ENCODE results near the gene PRDM16. TPM values are rescaled to one million over a fixed set of nuclear protein-coding genes. Genes with fewer than 3 reads are reported as not detected.

The PRDM16 gene
- total RNA-seq, 1 donor from 2014 or later: 5.6 TPM

DNA sequence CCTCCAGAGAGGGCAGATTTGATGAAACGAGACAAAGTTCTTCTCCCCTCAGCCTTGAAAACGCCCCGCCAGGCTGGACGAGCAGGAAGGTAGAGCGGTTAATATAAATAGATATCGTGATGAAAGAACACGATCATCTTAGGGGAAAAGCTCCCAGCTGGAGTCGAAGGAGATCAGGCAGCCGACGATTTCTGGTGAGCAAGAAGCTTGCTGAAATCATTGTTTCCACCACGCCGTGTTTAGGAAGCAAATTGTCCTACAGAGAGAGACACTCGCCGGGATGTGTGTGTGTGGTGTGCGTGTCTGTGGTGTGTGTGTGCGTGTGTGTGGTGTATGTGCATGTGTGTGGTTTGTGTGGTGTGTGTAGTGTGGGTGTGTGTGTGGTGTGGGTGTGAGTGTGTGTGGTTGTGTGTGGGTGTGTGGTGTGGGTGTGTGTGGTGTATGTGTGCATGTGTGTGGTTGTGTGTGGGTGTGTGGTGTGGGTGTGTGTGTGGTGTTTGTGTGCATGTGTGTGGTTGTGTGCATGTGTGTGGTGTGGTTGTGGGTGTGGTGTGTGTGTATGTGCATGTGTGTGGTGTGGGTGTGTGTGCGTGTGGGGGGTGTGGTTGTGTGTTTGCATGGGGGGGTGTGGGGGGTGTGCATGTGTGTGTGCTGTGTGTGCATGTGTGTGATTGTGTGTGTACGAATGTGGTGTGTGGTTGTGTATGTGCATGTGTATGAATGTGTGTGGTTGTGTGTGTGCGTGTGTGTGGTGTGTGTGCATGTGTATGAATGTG is 340.6 kb downstream of the PRDM16 start:
- Histone ChIP-seq H3K36me3 (ENCODE audit: control insufficient read depth, insufficient read depth, low read length) (no peaks in the 10 kb centered on the region), H3K4me3 (ENCODE audit: low read depth, low read length) (no peak overlapping the region), H3K27me3 (ENCODE audit: control insufficient read depth, insufficient read depth, low read length) (peaks cover 8% of the 10 kb centered on the region)
- no peak for DNase-seq (ENCODE audit: low read depth)
- TF ChIP-seq, protein P1, sequence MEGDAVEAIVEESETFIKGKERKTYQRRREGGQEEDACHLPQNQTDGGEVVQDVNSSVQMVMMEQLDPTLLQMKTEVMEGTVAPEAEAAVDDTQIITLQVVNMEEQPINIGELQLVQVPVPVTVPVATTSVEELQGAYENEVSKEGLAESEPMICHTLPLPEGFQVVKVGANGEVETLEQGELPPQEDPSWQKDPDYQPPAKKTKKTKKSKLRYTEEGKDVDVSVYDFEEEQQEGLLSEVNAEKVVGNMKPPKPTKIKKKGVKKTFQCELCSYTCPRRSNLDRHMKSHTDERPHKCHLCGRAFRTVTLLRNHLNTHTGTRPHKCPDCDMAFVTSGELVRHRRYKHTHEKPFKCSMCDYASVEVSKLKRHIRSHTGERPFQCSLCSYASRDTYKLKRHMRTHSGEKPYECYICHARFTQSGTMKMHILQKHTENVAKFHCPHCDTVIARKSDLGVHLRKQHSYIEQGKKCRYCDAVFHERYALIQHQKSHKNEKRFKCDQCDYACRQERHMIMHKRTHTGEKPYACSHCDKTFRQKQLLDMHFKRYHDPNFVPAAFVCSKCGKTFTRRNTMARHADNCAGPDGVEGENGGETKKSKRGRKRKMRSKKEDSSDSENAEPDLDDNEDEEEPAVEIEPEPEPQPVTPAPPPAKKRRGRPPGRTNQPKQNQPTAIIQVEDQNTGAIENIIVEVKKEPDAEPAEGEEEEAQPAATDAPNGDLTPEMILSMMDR (IDR thresholded peaks at IDR 0.05; ENCODE audit: insufficient read depth, low read length, poor library complexity, severe bottlenecking): no peak

DNA sequence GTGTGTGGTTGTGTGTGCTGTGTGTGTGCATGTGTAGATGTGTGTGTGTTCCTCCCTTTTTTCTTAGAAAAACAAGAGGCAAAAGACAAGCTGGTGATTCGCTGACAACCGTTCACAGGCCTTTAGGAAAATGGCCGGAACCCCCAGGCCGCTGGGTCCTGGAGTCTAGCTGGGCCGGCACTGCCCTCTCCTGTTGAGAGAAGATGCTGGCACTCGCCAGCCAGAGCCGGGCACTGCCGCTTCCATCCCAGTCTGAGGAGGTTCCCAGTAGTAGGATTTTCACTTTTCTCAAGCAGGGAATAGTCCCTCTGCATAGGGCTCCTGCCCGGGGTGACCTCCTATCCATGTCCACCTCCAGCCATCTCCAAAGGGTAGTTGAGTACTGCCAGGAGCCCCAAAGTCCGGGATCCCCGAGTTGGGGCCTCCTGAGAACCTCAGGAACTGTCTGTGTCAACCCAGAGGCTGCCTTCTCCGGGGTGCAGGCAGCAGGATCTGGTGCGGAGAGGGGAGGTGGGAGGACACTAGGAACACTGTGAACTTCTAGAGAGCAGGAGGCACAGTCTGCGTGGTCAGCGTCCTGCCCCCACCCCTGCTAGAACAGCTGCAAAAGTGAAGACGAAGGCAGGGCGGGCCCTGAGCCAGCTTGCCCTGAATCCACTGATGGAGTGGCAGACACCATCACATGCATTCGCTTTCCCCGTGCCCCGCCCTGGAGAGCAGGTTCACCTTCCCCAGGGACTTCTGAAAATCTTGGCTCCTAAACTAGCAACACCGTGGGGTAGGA is 341.3 kb downstream of the PRDM16 start:
- H3K36me3 ChIP-seq (ENCODE audit: control insufficient read depth, insufficient read depth, low read length): no peaks in the 10 kb centered on the region
- no peak overlapping the region for H3K4me3 ChIP-seq (ENCODE audit: low read depth, low read length)
- peaks cover 15% of the 10 kb centered on the region for H3K27me3 ChIP-seq (ENCODE audit: control insufficient read depth, insufficient read depth, low read length)
- TF ChIP-seq, protein P1 (IDR thresholded peaks at IDR 0.05; ENCODE audit: insufficient read depth, low read length, poor library complexity, severe bottlenecking): peak; percentile 75
- DNase-seq (ENCODE audit: low read depth): no peak

DNA sequence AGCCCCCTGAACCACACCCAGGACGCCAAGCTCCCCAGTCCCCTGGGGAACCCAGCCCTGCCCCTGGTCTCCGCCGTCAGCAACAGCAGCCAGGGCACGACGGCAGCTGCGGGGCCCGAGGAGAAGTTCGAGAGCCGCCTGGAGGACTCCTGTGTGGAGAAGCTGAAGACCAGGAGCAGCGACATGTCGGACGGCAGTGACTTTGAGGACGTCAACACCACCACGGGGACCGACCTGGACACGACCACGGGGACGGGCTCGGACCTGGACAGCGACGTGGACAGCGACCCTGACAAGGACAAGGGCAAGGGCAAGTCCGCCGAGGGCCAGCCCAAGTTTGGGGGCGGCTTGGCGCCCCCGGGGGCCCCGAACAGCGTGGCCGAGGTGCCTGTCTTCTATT is 342.8 kb downstream of the PRDM16 start:
- no peaks in the 10 kb centered on the region for H3K36me3 ChIP-seq (ENCODE audit: control insufficient read depth, insufficient read depth, low read length)
- H3K27me3 ChIP-seq (ENCODE audit: control insufficient read depth, insufficient read depth, low read length): peaks cover 15% of the 10 kb centered on the region
- TF ChIP-seq, protein P1 (IDR thresholded peaks at IDR 0.05; ENCODE audit: insufficient read depth, low read length, poor library complexity, severe bottlenecking): no peak
- H3K4me3 ChIP-seq (ENCODE audit: low read depth, low read length): no peak overlapping the region
- DNase-seq (ENCODE audit: low read depth): no peak

DNA sequence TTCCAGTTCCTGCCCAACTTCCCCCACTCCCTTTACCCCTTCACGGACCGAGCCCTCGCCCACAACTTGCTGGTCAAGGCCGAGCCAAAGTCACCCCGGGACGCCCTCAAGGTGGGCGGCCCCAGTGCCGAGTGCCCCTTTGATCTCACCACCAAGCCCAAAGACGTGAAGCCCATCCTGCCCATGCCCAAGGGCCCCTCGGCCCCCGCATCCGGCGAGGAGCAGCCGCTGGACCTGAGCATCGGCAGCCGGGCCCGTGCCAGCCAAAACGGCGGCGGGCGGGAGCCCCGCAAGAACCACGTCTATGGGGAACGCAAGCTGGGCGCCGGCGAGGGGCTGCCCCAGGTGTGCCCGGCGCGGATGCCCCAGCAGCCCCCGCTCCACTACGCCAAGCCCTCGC is 343.4 kb downstream of the PRDM16 start:
- H3K27me3 ChIP-seq (ENCODE audit: control insufficient read depth, insufficient read depth, low read length): peaks cover 15% of the 10 kb centered on the region
- no peak for DNase-seq (ENCODE audit: low read depth)
- TF ChIP-seq, protein P1 (IDR thresholded peaks at IDR 0.05; ENCODE audit: insufficient read depth, low read length, poor library complexity, severe bottlenecking): no peak
- H3K36me3 ChIP-seq (ENCODE audit: control insufficient read depth, insufficient read depth, low read length): no peaks in the 10 kb centered on the region
- H3K4me3 ChIP-seq (ENCODE audit: low read depth, low read length): no peak overlapping the region

DNA sequence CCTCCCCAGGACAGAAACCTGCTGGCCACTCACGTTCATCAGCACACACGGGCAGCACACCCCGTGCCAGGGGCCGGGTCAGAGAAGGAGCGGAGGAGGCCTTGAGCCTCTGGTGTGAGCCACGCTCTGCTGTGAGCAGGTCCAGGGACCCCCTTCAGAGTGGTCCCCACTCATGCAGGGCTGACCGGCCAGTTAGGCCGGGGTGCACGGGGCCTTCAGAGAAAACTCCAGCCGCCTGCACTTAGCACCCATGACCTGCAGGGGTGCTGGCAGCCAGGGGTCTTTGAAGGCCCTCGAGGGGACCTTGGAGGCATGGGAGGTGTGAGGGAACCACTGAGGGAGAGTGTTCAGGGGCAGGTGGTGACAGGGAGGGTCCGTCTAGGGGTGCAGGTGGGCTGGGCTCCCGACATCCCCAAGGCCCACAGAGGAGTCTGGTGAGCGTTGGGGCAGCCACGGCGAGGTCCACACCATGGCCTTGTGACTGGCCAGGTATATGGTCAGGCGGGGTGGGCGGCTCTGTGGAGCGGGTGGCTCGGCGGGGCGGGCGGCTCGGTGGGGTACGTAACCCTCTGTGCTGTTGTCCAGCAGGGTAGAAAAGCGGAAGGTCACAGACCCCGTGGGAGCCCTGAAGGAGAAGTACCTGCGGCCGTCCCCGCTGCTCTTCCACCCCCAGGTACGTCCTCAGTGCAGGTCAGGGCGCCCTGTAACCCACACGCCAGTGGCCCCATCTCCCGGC is 345.1 kb downstream of the PRDM16 start:
- H3K27me3 ChIP-seq (ENCODE audit: control insufficient read depth, insufficient read depth, low read length): peaks cover 15% of the 10 kb centered on the region
- TF ChIP-seq, protein P1 (IDR thresholded peaks at IDR 0.05; ENCODE audit: insufficient read depth, low read length, poor library complexity, severe bottlenecking): no peak
- H3K4me3 ChIP-seq (ENCODE audit: low read depth, low read length): no peak overlapping the region
- H3K36me3 ChIP-seq (ENCODE audit: control insufficient read depth, insufficient read depth, low read length): no peaks in the 10 kb centered on the region
- DNase-seq (ENCODE audit: low read depth): no peak

Data from kidney epithelial cell (primary cell).